GM21515 (cell line): Measurements from ENCODE around the gene FNDC10.
"Not testable (repeated sequence)": the region's sequence is repeated elsewhere in the genome, so short reads cannot be mapped to it uniquely, and the experiment has no call there.

Experiments
- ATAC-seq: cut with Tn5 transposase; IDR thresholded peaks from one replicate; pipeline ENCODE4 v1.9.1; 2021; ENCODE audit not compliant: unreplicated experiment

FNDC10 gene

GRCh38 chr1:1599935-1600860, at the start of gene FNDC10:
Gene FNDC10, minus strand, starts transcription at chr1:1600135. Its CDS starts 120 bp downstream, at chr1:1600015.
- no peak for ATAC-seq

GRCh38 chr1:1648265-1648664, 48.3 kb upstream of the FNDC10 start:
- not testable (repeated sequence) for ATAC-seq

- ATAC-seq, result not testable (repeated sequence)
Observed at GRCh38 chr1:1647567-1648241, 47.8 kb upstream of the FNDC10 start.

GRCh38 chr1:1646326-1646725, 46.4 kb upstream of the FNDC10 start:
- not testable (repeated sequence) for ATAC-seq

- ATAC-seq, result not testable (repeated sequence)
Observed at GRCh38 chr1:1640711-1641461, 41.0 kb upstream of the FNDC10 start.

GRCh38 chr1:1640081-1640480, 40.1 kb upstream of the FNDC10 start:
- ATAC-seq, result not testable (repeated sequence)

- not testable (repeated sequence) for ATAC-seq
Observed at GRCh38 chr1:1639368-1639767, 39.4 kb upstream of the FNDC10 start.

- not testable (repeated sequence) for ATAC-seq
Observed at GRCh38 chr1:1638528-1638927, 38.6 kb upstream of the FNDC10 start.

GRCh38 chr1:1637479-1637875, 37.5 kb upstream of the FNDC10 start:
- not testable (repeated sequence) for ATAC-seq

- ATAC-seq, result not testable (repeated sequence)
Observed at GRCh38 chr1:1636621-1637478, 36.9 kb upstream of the FNDC10 start.

GRCh38 chr1:1634613-1635012, 34.7 kb upstream of the FNDC10 start:
- ATAC-seq, result not testable (repeated sequence)

GRCh38 chr1:1633409-1633808, 33.5 kb upstream of the FNDC10 start:
- not testable (repeated sequence) for ATAC-seq

GRCh38 chr1:1631782-1632420, 32.0 kb upstream of the FNDC10 start, which contains the start of gene MMP23B:
Gene MMP23B, plus strand, starts transcription at chr1:1632173. Its CDS starts 46 bp downstream, at chr1:1632219.
- ATAC-seq, result no peak

- no peak for ATAC-seq
Observed at GRCh38 chr1:1630965-1631781, 31.2 kb upstream of the FNDC10 start.

GRCh38 chr1:1630191-1630964, 30.4 kb upstream of the FNDC10 start:
- ATAC-seq, result peak; percentile 56

- ATAC-seq, result no peak
Observed at GRCh38 chr1:1629430-1630190, 29.7 kb upstream of the FNDC10 start.

- ATAC-seq, result no peak
Observed at GRCh38 chr1:1628754-1629429, 29.0 kb upstream of the FNDC10 start.
